SKM-1 treated with dmso at 0.1 percent for 144 hours (cell line): ENCODE data around the gene XYLB.

ENCODE experiments used
- DNase-seq: peaks from one replicate; lab custom pipeline; 2025; ENCODE audit not compliant: unreplicated experiment; lab: John Stamatoyannopoulos, UW

Gene XYLB

DNA sequence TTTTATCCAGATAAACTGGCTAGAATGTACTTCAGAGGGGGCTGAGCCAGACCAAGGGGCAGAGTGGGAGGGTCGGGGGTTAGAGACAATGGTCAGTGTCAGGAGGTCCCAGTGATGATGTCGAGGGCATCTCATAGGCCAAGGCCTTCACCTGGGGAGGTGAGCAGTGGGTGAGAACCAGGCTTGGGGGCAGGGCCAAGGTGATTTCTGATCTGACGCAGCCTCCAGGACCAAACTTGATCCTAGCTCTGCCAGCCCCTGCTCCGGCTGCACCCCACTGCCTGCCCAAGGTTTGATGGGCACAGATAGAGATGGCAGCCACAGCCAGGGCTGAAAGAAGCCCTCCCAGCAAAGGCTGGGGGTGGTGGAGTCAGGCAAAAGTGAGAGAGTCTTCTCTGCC, 14.9 kb downstream of the XYLB start:
- DNase-seq = no peak

DNA sequence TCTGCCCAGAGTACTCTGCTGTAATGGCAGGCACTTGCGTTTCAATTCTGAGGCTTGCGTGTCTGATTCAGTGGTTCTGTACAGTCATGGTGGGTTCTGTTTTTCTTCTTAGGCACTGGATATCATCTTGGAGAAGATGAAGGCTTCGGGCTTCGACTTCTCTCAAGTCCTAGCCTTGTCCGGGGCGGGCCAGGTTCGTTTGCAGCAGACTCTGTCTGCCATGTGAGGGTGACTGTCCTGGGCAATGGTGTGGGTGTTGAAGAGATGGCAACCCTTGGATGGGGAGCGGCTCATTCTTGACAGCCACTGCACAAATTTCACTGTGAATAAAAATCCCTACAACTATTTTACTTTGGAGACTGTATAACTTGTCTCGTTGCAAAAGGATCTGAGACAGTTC, 16.2 kb downstream of the XYLB start:
- no peak for DNase-seq

DNA sequence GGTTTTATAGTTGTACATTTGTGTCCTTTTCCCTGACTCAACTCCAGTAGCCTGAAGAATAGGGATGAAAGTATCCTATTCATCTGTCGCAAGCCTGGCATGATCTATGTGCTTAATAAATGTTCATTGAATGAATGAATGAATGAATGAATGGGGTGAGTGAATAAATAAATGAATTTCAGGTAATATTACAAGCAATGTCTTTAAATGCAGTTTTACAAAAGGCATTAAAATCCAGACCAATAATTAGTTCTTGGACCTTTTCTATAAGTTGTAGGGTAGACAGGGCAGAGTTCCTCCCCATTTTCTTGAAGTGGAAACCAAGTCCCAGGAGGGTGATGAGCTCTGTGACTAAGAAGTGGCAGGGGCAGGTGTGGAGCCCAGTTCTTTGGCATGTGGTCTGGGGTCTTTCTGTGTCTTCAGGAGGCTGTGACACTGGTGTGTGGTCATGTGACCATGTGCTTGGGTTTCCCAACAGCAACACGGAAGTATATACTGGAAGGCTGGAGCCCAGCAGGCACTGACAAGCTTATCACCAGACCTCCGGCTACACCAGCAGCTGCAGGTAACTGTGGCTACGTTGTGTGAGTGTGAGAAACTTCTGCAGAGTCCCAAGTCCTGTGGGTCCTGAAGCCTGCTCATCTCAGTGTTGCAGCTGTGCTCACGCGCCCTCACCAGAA, 18.3 kb downstream of the XYLB start:
- DNase-seq = no peak

DNA sequence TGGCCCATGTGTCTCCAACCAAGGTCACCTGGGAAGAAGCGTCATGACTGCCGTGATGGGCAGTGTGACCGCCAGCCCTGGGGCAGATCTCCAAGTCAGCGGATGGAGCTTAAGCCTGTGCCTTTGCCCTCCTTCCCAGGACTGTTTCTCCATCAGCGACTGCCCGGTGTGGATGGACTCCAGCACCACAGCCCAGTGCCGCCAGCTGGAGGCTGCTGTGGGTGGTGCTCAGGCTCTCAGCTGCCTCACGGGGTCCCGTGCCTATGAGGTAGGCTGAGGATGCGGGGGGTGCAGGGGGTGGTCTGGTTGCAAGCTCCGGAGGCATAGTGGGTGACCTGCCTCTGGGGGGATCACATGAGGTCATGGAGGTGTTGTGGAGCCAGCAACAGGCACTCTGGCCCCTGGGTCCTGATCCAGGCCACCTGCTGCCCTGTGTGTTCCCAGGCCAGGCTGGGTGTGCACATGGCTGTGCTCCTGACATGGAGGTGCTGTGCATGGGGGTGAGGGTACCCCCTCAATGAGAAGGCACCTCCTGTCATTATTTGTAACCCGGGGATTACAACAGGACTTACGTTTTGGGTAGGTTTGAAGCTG, 19.0 kb downstream of the XYLB start:
- DNase-seq = no peak

DNA sequence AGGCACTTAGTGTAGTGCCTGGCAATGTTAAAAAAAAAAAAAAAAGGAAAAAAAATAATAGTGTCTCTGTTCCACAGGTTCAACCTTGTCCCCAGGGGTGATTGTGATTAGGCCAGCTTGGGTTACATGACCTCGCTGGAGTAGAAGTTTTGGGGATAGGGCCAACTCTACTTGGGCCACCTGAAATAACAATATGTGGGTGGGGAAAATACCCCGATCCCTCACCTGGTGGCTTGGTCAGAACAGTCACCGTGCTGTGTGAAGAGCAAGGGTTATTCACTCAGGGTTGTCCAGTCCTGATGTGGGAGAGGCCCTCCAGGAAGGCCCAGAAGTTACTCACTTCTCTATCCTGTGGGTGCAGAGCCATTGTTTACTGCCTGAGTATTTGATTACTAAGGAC, 19.5 kb downstream of the XYLB start:
- DNase-seq = no peak

DNA sequence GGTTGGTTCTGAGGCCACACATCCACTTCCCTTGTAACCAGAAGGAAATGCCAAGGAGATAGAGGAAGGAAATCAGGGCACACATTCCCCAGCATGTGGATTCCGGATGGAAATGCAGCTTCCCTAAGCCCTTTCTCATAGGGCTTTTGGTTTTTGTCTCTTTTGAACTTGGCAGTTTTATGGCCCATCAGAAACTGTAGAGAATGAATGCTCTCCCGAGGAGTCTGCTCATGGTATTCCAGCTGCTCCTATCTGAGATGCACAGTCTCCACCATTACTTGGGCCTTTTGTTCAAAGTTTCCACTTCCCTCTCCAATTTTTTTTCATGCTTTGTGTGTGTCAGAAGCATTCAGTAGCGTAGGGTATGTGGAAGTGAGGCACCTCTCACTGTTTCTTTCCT, 21.2 kb downstream of the XYLB start:
- DNase-seq = no peak

DNA sequence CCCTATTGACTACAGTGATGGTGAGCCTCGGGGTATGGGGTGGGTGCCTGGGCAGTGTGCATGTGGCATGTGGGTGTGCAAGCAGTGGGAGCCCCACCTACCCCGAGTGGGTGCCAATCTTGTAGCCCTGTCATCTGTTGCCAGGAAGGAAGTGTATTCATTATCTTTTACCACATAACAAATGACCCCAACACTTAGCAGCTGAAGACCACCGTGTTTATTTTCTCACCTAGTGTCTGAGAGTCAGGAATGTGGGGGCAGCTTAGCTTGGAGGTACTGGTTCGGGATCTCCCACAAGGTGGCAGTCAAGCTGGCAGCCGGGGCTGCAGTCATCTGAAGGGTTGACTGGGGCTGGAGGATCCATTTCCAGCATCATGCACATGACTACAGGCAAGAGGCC, 21.7 kb downstream of the XYLB start:
- no peak for DNase-seq

DNA sequence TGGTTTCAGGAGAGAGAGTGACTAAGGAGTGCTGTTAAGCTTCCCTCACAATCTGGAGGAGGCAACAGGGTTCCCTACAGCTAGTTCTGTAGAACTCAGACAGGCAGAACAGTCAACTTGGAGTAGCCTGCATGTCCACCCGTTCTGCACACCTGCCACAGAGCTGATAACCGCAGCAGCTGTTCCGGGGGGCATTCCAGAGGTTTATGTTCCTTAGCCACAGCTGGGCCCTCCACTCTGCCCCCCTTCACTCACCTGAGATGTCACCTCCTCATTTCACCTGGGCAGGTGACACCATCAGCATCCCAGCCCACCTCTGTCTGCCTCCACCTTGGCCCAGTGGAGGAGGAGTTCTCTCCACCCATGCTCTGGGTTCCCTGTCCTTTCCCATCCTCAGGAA, 22.6 kb downstream of the XYLB start:
- no peak for DNase-seq

DNA sequence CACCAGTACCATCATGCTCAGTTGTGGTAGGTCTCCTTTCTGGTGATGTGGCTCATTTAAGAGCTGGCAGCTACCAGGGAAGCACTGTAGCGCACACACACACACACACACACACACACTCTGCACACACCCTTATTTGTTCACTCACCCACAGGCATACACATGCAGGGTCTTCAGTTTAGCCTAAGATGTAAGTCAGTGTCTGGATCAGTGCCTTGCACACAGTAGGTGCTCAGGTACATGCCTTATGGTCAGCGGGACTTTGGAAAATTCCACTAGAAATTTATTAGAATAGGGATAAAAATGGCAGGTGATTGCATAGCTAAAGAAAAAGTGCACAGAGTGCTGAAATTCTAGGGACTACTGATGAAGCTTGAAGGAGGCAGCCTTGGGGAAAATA, 23.6 kb downstream of the XYLB start:
- DNase-seq = no peak

DNA sequence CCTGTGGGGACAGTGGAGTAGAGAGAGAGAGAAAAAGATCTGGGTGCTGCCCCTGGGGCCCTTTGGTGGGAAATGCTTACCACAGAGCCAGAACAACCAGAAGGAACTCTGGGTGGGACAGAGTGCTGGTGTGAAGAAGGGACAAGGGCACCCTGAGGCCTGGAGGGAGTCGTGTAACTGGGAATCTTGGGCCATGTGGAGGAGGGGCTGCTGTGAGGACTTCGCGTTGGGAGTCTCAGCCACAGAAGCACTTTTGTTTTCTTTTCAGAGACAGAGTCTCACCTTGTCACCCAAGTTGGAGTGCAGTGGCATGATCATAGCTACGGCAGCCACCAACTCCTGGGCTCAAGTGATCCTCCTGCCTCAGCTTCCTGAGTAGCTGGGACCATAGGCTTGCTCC, 24.3 kb downstream of the XYLB start:
- no peak for DNase-seq

DNA sequence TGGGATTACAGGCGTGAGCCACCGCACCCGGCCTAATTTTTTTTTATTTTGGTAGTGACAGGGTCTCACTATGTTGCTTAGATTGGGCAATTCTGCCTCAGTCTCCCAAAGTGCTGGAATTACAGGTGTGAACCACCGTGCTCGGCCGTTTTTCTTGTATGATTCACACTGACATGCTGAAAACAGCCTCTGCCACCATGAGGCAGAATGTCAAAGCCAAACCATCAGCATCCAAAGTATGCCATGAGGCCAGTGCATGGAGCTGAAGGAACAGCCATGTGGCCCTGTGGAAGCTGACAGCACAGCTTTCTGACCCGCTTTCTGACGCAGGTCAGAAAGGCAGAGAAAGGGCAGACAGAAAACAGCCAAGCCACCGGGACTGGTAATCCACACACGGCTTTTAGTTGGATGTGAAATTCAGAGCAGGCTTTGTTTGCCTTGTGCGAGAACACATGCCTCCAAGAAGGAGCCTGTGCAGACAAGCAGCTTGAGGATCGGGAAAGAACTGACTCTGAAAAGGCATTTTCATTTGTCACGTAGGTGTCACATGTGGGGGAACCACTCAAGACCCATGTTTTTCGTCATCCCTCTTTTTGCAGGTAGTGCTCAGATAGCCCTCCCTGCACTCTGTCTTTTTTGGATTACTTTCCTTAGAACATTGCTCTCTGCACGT, 25.1 kb downstream of the XYLB start:
- DNase-seq = no peak

DNA sequence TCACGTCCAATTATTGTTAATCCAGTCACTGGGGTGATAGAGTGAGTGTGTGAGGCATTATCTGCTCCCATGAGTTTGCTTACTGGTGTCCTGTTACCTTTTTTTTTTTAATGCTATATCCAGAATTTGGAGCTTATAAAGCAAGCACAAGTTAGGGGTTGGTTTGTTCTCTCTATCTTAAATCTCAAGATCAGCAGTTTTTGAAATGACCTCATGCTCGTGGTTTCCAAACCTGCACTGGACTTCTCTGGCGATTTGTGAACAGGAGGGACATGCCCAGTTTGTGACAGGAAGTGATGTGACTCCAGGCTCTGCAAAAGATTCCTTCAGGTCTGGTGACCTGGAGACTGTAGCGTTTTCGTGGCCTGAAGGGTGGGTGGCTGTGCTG, 25.6 kb downstream of the XYLB start:
- DNase-seq = no peak

DNA sequence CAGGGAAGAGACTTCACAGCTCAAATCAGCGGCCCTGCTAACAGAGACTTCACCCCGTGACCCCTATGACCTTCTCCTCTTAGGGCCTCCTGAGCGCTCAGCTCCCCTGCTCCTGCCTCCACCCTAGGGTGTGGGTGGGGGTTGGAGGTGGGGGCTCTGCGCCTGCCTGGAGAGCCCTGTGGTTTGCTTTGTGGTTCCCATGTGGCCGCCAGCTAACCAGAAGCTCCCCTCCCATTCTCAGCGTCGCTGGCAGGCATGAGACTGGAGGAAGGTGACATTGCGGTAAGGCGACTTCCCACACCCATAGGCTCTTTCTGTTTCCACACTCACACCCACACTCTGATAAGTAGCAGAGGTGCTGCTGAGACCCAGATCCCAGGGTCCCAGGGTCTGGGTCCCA, 27.6 kb downstream of the XYLB start:
- no peak for DNase-seq

DNA sequence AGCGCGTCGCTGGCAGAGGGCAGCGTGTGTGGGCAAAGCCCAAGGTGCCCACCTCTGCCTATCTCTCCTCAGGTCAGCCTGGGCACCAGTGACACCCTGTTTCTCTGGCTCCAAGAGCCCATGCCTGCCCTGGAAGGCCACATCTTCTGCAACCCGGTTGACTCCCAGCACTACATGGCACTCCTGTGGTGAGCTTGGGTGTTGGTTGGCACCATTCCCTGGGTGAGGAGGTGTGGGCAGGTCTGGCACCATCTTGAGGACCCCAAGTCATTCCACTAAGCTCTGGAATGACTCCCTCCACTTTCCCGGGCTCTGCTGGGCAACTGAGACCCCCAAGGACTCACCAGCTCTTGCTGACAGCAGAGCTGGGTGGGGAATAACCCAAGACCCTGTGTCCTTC, 28.5 kb downstream of the XYLB start:
- DNase-seq = no peak

DNA sequence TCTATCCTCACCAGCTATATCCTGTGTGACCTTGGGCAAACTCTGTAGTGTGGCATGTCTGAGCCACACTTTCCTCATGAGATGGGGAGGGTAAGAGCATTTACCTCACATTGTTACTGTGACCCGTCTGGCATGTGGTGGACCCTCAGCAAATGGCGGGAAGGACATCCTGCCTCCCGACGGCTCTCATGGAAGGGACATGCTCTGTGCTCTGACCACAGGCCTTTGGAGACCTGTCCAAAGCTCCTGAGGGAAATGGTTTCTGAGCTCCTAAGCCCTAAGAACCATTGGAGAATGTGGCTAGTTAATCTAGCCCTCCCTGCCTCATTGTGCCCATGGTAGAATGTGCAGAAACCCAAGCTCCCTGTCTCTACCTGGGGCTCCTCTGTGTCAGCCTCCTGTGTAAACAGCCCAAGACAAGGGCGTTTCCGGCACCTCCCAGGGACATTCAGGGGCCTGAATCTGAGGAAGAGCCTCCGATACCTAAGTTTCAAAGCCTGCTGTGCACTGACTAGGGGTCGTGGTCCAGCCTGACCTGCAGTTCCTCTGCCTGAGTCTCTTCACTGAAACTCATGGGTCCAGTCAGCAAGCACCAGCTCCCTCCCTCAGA, 29.0 kb downstream of the XYLB start:
- no peak for DNase-seq

DNA sequence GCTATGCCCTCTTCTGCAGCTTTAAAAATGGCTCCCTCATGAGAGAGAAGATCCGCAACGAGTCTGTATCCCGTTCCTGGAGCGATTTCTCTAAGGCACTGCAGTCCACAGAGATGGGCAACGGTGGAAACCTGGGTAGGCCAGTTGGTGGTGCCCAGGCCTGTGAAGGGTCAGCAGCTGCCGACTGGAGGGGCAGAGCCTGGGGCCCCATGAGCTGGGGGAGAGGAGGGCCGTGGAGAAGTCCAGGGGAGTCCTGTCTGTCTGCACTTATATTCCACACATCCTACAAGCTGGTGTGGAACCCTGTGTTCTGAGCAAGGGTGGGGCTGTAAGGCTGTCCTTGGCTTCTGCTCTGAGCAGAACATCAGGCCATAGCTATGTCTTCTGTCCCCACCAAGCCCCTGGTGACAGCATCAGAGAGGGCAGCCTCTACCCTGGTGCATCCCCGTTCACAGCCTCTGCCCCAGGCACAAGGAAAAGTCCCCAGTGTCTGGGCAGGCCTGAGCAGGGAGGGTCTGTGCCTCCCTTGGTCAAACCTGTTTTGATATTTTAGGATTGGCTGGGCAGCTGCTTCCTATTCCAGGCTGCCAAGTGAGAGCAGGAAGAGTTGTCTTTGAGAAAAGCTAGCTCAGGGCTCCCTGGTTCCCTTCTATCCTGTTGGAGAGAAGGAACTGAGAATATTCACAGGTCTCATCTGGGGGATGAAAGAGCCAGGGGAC, 29.7 kb downstream of the XYLB start:
- no peak for DNase-seq

DNA sequence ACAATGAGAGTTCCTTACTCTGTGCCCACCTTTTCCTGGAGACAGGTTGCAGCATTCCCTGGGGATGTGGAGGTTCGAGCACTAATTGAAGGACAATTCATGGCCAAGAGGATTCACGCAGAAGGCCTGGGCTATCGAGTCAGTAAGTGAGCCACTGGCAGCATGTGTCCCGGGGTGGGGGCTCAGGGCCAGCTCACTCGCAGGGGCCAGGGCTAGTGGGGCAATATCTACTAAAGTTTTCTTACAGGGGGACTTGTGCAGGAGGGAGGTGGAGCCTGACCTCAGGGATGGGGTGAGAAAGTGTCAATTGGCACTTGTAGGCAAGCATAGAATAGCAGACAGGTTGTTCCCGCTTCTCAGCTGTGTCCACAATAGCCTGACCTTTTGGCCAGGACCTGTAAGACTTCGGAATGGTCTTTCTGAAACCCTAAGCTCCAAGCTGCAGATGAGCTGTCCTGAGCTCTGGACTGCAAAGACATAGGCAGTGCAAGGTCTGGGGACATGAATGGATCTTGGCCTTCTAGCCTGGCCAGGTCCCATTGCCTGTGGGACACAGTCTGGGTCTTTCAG, 32.7 kb downstream of the XYLB start:
- no peak for DNase-seq

DNA sequence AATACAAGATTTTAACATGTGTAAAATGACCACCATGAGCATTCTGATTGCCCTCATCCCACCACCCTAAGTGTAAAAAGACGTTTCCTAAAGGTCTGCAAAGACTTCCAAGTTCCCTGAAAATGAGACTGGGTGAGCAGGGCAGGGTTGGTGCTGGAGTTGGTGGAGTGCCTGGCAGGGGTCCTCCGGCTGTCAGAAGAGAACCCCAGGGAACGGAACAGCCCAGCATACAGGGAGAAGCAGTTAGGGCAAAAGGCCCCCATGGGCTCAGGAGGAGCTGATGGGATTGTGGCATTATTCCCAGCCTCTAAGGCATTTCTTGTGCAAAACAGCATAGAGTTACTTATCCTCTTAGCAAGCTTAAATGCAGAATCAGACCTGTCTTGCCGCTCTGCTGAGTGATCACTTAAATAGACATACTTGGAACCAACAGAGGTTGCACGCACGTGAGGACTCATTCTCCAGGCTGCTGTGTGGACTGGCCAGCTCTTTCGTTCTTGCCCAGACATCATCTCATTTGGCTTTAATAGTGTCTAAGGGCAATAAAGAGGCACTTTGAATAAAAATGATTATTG, 36.0 kb downstream of the XYLB start:
- DNase-seq = no peak

DNA sequence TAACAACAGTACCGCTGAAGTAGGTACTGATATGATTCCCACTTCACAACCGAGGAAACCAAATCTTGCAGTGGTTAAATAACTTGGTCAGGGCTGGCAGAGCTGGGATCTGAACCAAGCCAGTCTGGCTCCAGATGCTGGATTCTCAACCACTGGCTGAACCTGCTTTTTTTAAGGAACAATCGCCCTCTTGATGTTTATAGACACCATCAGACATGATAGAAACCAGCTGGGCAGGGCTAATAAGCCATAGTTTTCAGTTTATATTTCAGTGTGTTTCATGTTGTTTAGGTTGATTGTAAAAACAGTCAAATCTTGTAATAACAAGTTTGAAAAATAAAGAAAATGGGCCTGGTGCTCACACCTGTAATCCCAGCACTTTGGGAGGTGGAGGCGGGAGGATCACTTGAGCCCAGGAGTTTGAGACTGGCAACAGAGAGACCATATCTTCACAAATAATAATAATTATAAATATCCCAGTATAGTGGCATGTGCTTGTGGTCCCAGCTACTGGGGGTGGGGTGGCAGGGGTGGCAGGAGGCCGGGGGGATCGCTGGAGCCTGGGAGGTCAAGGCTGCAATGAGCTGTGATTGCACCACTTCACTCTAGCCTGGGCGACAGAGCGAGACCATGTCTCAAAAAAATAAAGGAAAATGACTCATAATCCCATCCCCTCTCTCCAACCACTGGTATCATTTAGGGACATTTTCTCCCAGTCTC, 36.7 kb downstream of the XYLB start:
- DNase-seq = no peak

DNA sequence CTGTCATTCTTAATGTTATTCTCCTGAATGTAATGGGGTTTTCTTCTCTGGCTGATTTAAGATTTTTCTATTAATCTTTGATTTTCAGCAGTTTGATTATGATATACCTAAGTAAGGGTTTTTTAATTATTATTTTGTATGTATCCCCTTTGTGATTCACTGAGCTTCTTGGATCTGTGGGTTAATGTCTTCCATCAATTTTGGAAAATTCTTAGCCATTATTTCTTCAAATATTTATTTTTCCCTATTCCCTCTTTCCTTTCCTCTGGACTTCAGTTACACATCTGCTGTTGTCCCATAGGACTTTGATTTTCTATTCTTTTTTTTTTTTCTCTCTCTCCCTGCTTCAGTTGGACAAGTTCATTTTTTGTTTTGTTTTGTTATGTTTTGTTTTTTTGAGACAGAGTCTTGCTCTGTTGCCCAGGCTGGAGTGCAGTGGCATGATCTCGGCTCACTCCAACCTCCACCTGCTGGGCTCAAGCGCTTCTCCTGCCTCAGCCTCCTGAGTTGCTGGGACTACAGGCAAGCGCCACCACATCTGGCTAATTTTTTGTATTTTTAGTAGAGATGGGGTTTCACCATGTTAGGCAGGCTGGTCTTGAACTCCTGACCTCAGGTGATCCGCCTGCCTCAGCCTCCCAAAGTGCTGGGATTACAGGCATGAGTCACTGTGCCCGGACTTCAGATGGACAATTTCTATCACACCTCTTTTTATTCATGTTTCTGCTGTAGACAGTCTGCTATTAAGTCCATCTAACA, 40.6 kb downstream of the XYLB start:
- no peak for DNase-seq
